Central memory CD8-positive, alpha-beta T cell (primary cell): ENCODE data around the gene PLCG1.
A peak's percentile ranks its signal among the peaks of the same experiment; 100 is the strongest.

Experiments used
- ATAC-seq: fragments of 150-1000 bp; cut with Tn5 transposase; replicated peaks from 2 replicates; pipeline ENCODE4 v1.10.0; 2022; ENCODE audit warnings: mild to moderate bottlenecking, moderate FRiP score, moderate number of reproducible peaks; ENCODE audit not compliant: poor library complexity, severe bottlenecking; ENCODE audit errors: extremely low read depth
- DNase-seq, 2 donors: peaks; one replicate each; pipeline ENCODE4 v3.0.0; 2021; ENCODE audit warnings: low spot score in 2 of 2
- H3K27ac Mint-ChIP-seq: one replicate; pipeline ENCODE4 v1.8.0; 2022; ENCODE audit warnings: low read depth, mild to moderate bottlenecking, moderate library complexity, mixed read lengths
- H3K27me3 Mint-ChIP-seq: one replicate; pipeline ENCODE4 v1.8.0; 2022; ENCODE audit warnings: mixed read lengths
- H3K36me3 Mint-ChIP-seq: one replicate; pipeline ENCODE4 v1.8.0; 2022; ENCODE audit warnings: mild to moderate bottlenecking, moderate library complexity, mixed read lengths; ENCODE audit not compliant: insufficient read depth
- H3K4me1 Mint-ChIP-seq: one replicate; pipeline ENCODE4 v1.8.0; 2022; ENCODE audit warnings: mixed read lengths
- H3K4me3 Mint-ChIP-seq: one replicate; pipeline ENCODE4 v1.8.0; 2022; ENCODE audit warnings: mild to moderate bottlenecking, moderate library complexity, mixed read lengths
- H3K9me3 Mint-ChIP-seq: one replicate; pipeline ENCODE4 v1.8.0; 2022; ENCODE audit warnings: mixed read lengths

PLCG1 gene

DNA sequence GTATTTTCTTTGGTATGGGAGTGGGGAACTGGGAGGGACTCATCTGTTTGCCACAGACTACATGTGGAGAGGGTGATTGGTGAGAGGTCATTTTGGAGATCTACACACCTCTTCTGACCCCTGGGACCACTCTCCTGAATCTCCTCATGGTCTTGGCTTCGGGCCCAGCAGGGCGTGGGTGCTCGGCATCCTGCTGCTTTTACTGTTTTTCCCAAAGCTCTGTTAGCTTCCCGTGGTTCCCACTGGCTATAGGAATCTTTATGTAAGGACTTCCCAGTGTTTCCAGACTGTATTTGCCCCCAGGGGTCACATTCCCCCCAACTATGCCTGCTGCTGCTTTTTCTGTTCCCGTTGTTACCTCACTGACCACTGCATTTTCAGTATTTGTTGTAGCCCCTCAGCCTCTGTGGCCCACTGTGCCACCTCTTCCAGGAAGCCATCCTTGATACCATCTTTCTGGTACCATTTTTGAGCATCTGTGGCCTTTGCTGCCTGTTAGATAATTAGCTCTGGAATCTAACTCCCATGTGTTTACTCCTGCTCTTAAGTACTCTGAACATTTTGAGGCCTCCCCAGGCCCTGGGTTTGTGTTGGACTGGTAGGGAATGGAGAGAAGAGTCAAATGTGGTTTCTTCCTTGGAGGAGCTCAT lies 14.9 kb downstream of the PLCG1 start:
- H3K27ac Mint-ChIP-seq, result peak overlapping the region; percentile 78
- DNase-seq (no peak), ATAC-seq (no peak)
- no peaks in the 10 kb centered on the region for H3K9me3 Mint-ChIP-seq
- peak overlapping the region; percentile 31 for H3K4me3 Mint-ChIP-seq
- H3K4me1 Mint-ChIP-seq, result peaks cover 91% of the 10 kb centered on the region
- no peaks in the 10 kb centered on the region for H3K27me3 Mint-ChIP-seq
- H3K36me3 Mint-ChIP-seq, result peaks cover 10% of the 10 kb centered on the region

DNA sequence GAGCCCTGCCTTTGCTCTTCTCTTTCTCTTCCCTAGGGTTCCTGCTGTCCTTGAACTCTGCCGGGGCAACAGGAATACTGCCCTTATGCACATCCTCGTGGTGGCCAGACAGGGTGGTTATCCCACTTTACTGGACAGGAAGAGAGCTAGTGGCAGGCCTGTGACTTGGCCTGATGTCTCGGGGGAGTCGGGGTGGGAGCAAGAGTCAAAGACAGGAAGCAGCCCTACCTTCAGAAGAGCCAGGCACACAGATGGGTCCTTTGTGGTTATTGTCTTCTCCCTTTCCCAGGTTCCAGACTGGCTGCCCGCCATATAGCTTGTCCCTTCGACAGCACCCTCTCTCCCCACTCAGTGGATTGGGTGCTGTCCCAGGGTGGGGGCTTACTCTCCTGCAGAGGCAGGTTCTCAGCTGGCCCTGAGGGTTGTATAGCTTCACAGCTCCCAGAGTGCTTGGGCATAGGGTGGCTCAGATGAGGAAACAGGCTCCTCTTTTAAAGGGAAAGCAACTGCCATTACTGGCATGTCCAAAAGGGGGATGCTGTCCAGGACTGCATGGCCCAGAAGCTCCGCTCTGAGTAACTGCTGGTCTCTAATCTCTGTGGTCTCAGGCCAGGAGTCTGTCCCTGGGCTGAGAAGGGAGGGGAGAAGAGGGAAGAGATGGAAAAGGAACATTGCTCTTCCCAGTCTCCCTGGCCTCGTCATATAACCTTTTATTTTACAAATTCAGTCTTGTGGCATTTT lies 17.3 kb downstream of the PLCG1 start:
- peaks cover 13% of the 10 kb centered on the region for H3K36me3 Mint-ChIP-seq
- ATAC-seq (no peak), DNase-seq (no peak)
- peak overlapping the region; percentile 59 for H3K4me3 Mint-ChIP-seq
- H3K4me1 Mint-ChIP-seq, result peaks cover 94% of the 10 kb centered on the region
- H3K27me3 Mint-ChIP-seq, result no peaks in the 10 kb centered on the region
- H3K27ac Mint-ChIP-seq, result peak overlapping the region; percentile 54
- no peaks in the 10 kb centered on the region for H3K9me3 Mint-ChIP-seq

DNA sequence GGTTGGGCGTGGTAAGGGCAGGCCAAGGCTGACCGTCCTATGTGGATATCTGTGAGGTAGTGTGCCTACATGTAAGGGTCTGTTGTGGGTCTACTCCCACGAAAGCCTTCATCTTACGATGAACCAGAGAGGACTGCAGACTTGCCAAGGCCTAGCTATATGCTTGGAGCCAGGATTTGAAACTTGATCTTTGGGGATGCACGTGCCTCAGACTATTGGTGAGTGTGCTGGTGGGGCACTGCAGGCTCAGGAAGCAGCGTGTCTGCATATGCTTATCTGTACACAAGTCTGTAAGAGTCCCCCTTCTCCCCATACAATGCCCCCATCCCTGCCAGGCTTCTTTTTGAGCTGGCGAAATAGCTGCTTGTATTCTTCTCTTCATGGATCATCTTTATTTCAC lies 17.9 kb downstream of the PLCG1 start:
- Mint-ChIP-seq H3K9me3 (no peaks in the 10 kb centered on the region), H3K4me1 (peaks cover 94% of the 10 kb centered on the region), H3K27ac (no peak overlapping the region), H3K36me3 (peaks cover 13% of the 10 kb centered on the region), H3K27me3 (no peaks in the 10 kb centered on the region), H3K4me3 (no peak overlapping the region)
- no peak for ATAC-seq
- no peak for DNase-seq

DNA sequence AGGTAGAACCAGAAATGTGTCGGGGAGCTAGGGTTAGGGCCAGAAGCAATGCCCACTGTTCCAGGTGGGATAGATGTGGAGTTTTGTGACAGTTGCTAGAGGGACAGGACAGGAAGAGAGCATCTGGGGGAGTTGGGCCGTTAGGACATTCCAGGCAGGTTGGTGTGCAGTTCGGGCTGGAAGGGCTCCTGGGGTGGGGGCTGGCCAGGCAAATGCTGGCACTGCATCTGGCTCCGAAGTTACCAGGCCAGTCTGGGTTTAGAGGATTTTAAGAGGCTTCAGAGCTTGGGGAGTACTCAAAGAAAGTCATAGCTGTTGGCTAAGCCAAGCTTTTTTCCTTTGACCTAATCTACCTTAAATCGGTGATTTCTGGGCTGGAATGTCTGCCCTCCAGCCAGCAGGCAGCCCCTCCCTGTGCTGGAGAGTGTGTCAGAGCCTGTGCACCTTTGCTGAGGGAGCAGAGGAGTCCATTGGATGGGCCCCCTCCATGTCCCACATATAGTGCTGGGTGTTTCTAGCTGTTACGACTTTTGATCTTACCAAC lies 20.8 kb downstream of the PLCG1 start:
- no peaks in the 10 kb centered on the region for H3K27me3 Mint-ChIP-seq

DNA sequence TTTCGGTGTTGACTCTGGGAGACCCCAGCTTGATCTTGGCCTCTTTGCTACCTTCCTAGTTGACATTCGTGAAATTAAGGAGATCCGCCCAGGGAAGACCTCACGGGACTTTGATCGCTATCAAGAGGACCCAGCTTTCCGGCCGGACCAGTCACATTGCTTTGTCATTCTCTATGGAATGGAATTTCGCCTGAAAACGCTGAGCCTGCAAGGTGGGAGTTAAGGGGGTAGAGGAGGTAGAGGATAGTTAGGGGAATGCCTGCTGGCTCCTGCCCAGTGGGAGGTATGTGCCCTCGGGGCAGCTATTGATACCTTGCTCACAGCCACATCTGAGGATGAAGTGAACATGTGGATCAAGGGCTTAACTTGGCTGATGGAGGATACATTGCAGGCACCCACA lies 22.2 kb downstream of the PLCG1 start:
- no peaks in the 10 kb centered on the region for H3K9me3 Mint-ChIP-seq
- peaks cover 33% of the 10 kb centered on the region for H3K36me3 Mint-ChIP-seq
- H3K4me3 Mint-ChIP-seq, result peak overlapping the region; percentile 77
- H3K27me3 Mint-ChIP-seq, result no peaks in the 10 kb centered on the region
- H3K4me1 Mint-ChIP-seq, result peaks cover 93% of the 10 kb centered on the region
- no peak for DNase-seq
- ATAC-seq, result no peak
- H3K27ac Mint-ChIP-seq, result peak overlapping the region; percentile 98

More for the DNA sequence above, 20.8 kb downstream of the PLCG1 start:
- DNase-seq (no peak), ATAC-seq (no peak)
- peak overlapping the region; percentile 77 for H3K4me3 Mint-ChIP-seq
- H3K27ac Mint-ChIP-seq, result peak overlapping the region; percentile 98
- H3K4me1 Mint-ChIP-seq, result peaks cover 91% of the 10 kb centered on the region
- H3K36me3 Mint-ChIP-seq, result peaks cover 21% of the 10 kb centered on the region
- H3K9me3 Mint-ChIP-seq, result no peaks in the 10 kb centered on the region

DNA sequence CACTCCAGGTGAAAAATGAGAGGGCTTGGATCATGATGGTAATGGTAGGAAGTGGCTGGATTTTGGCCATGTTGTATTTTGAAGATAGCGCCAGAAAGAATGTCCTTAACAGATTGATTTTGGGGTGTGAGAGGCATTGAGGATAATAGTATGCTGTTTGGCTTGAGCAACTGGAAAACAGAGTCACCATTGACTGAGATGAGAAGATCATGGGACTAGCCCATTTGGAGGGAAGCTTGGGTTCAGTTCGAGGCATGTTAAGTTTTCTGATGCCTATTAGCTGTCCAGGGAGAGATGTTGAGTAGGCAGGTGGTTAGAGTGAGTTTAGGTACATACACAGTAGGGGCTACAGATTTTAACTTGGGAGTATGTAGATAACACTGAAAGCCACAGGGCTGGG lies 23.3 kb downstream of the PLCG1 start:
- H3K4me3 Mint-ChIP-seq, result peak overlapping the region; percentile 77

DNA sequence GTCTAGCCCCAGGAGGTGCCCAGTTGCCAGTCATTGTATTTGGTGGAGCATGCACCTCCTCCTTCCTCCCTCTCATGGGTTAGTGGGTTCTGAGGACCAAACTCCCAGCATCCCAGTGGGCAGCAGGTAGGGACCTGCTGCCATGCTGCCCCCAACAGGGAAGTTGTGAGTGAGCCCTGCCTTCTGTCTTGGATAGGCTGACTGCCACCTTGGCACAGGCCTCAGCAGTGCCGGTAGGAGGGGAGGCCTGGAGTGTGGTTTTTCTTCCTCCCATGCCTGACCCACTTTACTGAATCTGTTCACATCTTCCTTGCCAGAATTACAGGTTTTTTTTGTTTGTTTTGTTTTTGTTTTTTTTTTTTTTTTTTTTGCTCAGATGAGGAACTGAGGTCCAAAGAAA lies 24.5 kb downstream of the PLCG1 start:
- Mint-ChIP-seq H3K27me3 (no peaks in the 10 kb centered on the region), H3K36me3 (peaks cover 37% of the 10 kb centered on the region), H3K4me1 (peaks cover 78% of the 10 kb centered on the region), H3K9me3 (no peaks in the 10 kb centered on the region), H3K4me3 (peak overlapping the region; percentile 26), H3K27ac (peak overlapping the region; percentile 98)
- ATAC-seq (no peak), DNase-seq (no peak)

More for the DNA sequence above, 23.3 kb downstream of the PLCG1 start:
- DNase-seq (no peak), ATAC-seq (no peak)
- Mint-ChIP-seq H3K9me3 (no peaks in the 10 kb centered on the region), H3K36me3 (peaks cover 35% of the 10 kb centered on the region), H3K27ac (peak overlapping the region; percentile 98), H3K27me3 (no peaks in the 10 kb centered on the region), H3K4me1 (peaks cover 82% of the 10 kb centered on the region)

DNA sequence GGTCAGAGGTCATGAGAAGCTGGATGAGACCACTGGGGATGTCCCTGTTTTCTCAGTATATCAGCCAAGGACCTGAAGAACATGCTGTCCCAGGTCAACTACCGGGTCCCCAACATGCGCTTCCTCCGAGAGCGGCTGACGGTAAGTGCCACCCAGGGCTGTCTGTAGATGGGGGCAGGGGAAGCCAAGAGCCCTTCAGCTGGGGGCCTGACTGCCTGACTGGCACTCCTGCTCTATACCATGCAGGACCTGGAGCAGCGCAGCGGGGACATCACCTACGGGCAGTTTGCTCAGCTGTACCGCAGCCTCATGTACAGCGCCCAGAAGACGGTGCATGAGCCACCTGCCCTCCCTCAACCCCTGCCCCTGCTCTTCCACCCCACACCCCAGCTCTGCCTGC lies 25.1 kb downstream of the PLCG1 start:
- Mint-ChIP-seq H3K27me3 (no peaks in the 10 kb centered on the region), H3K27ac (peak overlapping the region; percentile 98), H3K4me3 (no peak overlapping the region), H3K36me3 (peaks cover 37% of the 10 kb centered on the region), H3K4me1 (peaks cover 78% of the 10 kb centered on the region), H3K9me3 (no peaks in the 10 kb centered on the region)
- no peak for ATAC-seq
- DNase-seq, result no peak

DNA sequence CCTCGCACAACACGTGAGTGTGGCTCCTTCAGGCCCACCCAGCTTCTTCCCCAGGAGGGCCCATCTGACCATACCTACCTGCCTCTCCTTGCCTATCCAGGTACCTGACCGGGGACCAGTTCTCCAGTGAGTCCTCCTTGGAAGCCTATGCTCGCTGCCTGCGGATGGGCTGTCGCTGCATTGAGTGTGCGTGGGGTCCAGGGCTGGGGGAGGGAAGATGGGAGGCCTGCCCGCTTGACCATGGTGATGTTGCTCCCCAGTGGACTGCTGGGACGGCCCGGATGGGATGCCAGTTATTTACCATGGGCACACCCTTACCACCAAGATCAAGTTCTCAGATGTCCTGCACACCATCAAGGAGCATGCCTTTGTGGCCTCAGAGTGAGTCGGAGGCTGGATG lies 26.5 kb downstream of the PLCG1 start:
- Mint-ChIP-seq H3K27me3 (no peaks in the 10 kb centered on the region), H3K4me1 (peaks cover 66% of the 10 kb centered on the region), H3K4me3 (no peak overlapping the region), H3K9me3 (no peaks in the 10 kb centered on the region), H3K36me3 (peaks cover 45% of the 10 kb centered on the region), H3K27ac (peak overlapping the region; percentile 98)
- DNase-seq (no peak), ATAC-seq (no peak)

DNA sequence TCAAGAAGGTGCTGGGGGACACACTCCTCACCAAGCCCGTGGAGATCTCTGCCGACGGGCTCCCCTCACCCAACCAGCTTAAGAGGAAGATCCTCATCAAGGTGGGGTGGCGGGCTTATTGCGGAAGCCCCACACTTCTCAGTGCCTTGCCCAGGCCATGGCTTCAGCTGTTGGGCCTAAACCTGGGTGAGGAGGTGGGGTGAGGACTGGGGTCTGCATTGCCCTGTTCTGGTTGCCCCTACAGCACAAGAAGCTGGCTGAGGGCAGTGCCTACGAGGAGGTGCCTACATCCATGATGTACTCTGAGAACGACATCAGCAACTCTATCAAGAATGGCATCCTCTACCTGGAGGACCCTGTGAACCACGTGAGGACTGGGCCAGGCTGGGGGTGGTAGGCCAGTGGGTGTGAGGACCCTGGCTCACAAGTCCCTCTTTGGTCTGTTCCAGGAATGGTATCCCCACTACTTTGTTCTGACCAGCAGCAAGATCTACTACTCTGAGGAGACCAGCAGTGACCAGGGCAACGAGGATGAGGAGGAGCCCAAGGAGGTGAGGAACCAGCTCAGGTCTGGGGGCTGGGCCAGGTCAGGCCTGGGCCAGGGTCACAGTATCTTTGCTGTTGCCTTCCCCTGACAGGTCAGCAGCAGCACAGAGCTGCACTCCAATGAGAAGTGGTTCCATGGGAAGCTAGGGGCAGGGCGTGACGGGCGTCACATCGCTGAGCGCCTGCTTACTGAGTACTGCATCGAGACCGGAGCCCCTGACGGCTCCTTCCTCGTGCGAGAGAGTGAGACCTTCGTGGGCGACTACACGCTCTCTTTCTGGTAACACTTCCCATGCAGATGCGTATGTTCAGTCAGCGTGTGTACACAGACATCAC lies 27.9 kb downstream of the PLCG1 start:
- Mint-ChIP-seq H3K9me3 (no peaks in the 10 kb centered on the region), H3K4me1 (peaks cover 54% of the 10 kb centered on the region), H3K27me3 (no peaks in the 10 kb centered on the region), H3K4me3 (no peak overlapping the region), H3K27ac (peak overlapping the region; percentile 98), H3K36me3 (peaks cover 49% of the 10 kb centered on the region)
- ATAC-seq (no peak), DNase-seq (no peak)

DNA sequence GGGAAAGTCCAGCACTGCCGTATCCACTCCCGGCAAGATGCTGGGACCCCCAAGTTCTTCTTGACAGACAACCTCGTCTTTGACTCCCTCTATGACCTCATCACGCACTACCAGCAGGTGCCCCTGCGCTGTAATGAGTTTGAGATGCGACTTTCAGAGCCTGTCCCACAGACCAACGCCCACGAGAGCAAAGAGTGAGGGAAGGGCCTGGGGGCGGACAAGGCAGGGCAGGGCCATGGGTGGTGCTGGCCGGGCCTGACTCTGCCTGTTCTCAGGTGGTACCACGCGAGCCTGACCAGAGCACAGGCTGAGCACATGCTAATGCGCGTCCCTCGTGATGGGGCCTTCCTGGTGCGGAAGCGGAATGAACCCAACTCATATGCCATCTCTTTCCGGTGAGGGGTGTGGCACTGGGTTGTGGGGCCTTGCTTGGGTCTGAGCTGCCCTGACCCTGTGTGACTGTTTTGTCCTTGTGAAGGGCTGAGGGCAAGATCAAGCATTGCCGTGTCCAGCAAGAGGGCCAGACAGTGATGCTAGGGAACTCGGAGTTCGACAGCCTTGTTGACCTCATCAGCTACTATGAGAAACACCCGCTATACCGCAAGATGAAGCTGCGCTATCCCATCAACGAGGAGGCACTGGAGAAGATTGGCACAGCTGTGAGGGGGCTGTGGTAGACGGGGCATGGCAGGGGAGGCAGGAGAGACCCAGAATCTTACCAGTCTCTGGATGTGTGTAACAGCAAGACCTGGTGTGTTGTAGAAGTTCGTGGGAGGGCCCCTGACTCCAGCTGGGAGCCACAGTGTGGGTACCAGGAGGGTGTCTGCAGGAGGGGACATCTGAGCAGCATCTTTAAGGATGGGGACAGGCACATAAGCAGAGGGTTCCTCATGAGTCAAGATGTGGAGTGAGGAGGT lies 29.1 kb downstream of the PLCG1 start:
- H3K4me1 Mint-ChIP-seq, result peaks cover 51% of the 10 kb centered on the region
- H3K27ac Mint-ChIP-seq, result peak overlapping the region; percentile 91
- ATAC-seq (no peak), DNase-seq (no peak)
- H3K4me3 Mint-ChIP-seq, result no peak overlapping the region
- no peaks in the 10 kb centered on the region for H3K9me3 Mint-ChIP-seq
- H3K27me3 Mint-ChIP-seq, result no peaks in the 10 kb centered on the region
- peaks cover 55% of the 10 kb centered on the region for H3K36me3 Mint-ChIP-seq

DNA sequence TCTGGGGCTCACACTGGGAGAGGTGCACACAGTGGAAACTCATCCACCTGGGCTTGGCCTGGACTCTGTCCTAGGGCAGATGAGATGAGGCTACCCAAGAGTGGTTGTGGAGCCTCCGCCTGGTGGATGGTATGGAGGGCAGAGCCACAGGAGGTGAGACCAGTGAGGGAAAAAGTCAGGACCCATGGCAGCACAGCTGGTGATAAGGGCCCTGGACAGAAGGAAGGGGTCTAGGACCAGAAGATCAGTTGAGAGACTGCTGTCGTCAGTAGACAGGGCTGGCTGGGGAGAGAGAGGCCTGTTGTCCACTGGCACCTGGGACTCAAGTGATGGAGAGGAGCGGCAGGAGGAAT lies 29.8 kb downstream of the PLCG1 start:
- DNase-seq (no peak), ATAC-seq (no peak)
- Mint-ChIP-seq H3K27me3 (no peaks in the 10 kb centered on the region), H3K4me1 (peaks cover 51% of the 10 kb centered on the region), H3K36me3 (peaks cover 56% of the 10 kb centered on the region), H3K27ac (peak overlapping the region; percentile 91), H3K9me3 (no peaks in the 10 kb centered on the region), H3K4me3 (no peak overlapping the region)
